Choroid plexus epithelial cell (primary cell): Measurements from ENCODE around the gene KLF13.

Experiments
- DNase-seq: peaks from one replicate; pipeline ENCODE4 v3.0.0-alpha.2; 2010; ENCODE audit warnings: low read depth
- H3K4me3 ChIP-seq: 2 replicates; pipeline ENCODE4 v1.5.1; 2011; ENCODE audit warnings: low read depth, mild to moderate bottlenecking, control low read depth, low read length, moderate library complexity
- CTCF ChIP-seq: conservative IDR thresholded peaks from 2 replicates; pipeline ENCODE4 v1.5.1; 2011; ENCODE audit warnings: low read depth, mild to moderate bottlenecking, control low read depth, inconsistent platforms, low read length, moderate library complexity

Gene KLF13

GRCh38 chr15:31409171-31409570 is 82.5 kb downstream of the KLF13 start:
- H3K4me3 ChIP-seq, result no peak overlapping the region
- no peak for TF ChIP-seq CTCF
- no peak for DNase-seq

- no peak for DNase-seq
- no peak for TF ChIP-seq CTCF
Observed at GRCh38 chr15:31412824-31413223, 86.2 kb downstream of the KLF13 start.

GRCh38 chr15:31415201-31415600 is 88.6 kb downstream of the KLF13 start:
- no peak overlapping the region for H3K4me3 ChIP-seq
- no peak for TF ChIP-seq CTCF
- no peak for DNase-seq

More at GRCh38 chr15:31412824-31413223, 86.2 kb downstream of the KLF13 start:
- no peak overlapping the region for H3K4me3 ChIP-seq

- no peak for TF ChIP-seq CTCF
- no peak overlapping the region for H3K4me3 ChIP-seq
- DNase-seq, result no peak
Observed at GRCh38 chr15:31419820-31420219, 93.2 kb downstream of the KLF13 start.

- DNase-seq, result peak; percentile 31
Observed at GRCh38 chr15:31427411-31427810, 100.8 kb downstream of the KLF13 start.

More at GRCh38 chr15:31427411-31427810, 100.8 kb downstream of the KLF13 start:
- H3K4me3 ChIP-seq, result no peak overlapping the region
- no peak for TF ChIP-seq CTCF
